Measurements from ENCODE around the gene COX4I1.

DNA sequence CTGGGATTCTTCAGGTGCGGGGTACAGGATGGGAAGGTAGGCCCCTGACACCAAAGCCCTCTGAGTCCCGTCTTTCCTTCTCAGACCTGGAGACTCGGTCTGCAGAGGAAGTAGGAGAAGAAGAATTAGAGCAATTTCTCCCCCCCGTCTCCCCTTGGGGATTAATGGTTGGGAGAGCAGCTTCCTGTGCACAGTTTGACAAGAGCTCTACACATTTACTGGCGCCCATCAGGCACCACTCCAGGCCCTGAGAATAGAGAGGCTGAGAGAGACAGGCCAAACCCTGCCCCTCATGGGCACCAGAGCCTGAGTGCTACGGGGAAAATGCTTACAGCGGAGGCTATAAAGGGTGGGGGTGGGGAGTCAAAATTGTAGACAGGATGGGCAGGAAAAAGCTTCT is 45.1 kb upstream of the COX4I1 start:
- TF ChIP-seq, protein P1, sequence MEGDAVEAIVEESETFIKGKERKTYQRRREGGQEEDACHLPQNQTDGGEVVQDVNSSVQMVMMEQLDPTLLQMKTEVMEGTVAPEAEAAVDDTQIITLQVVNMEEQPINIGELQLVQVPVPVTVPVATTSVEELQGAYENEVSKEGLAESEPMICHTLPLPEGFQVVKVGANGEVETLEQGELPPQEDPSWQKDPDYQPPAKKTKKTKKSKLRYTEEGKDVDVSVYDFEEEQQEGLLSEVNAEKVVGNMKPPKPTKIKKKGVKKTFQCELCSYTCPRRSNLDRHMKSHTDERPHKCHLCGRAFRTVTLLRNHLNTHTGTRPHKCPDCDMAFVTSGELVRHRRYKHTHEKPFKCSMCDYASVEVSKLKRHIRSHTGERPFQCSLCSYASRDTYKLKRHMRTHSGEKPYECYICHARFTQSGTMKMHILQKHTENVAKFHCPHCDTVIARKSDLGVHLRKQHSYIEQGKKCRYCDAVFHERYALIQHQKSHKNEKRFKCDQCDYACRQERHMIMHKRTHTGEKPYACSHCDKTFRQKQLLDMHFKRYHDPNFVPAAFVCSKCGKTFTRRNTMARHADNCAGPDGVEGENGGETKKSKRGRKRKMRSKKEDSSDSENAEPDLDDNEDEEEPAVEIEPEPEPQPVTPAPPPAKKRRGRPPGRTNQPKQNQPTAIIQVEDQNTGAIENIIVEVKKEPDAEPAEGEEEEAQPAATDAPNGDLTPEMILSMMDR (IDR thresholded peaks at IDR 0.05 in 2 of 3, conservative IDR thresholded peaks at IDR 0.05 in 1 of 3; ENCODE audit: borderline replicate concordance in 1 of 3, insufficient read depth in 1 of 3, low read depth in 2 of 3, low read length in 2 of 3) = no peak
- TF ChIP-seq CBX3 (IDR thresholded peaks at IDR 0.05; ENCODE audit: low read depth) (no peak), YY1 (IDR thresholded peaks at IDR 0.05; ENCODE audit: extremely low read depth, insufficient replicate concordance, low read depth, low read length) (no peak), POLR2A (IDR thresholded peaks at IDR 0.05; ENCODE audit: borderline replicate concordance, extremely low read depth, insufficient read depth, insufficient read length) (no peak)

All from HCT116 (cell line).